Measurements from ENCODE around the gene ZNF22. TPM values are rescaled to one million over a fixed set of nuclear protein-coding genes. Genes with fewer than 3 reads are reported as not detected.
"Not testable (repeated sequence)": the region's sequence is repeated elsewhere in the genome, so short reads cannot be mapped to it uniquely, and the experiment has no call there.

The ZNF22 gene
- total RNA-seq, 1 donor from 2014 or later = 33.0 TPM

- no peak for DNase-seq (ENCODE audit: low read depth in 2 of 2)
Observed at GRCh38 chr10:45006276-45007030, 5.7 kb downstream of the ZNF22 start.

GRCh38 chr10:45008524-45009161 lies 7.9 kb downstream of the ZNF22 start:
- peak; percentile 78 to 89 for DNase-seq (ENCODE audit: low read depth in 2 of 2)

GRCh38 chr10:45014557-45014956 lies 13.8 kb downstream of the ZNF22 start:
- not testable (repeated sequence) for DNase-seq (ENCODE audit: low read depth in 2 of 2)

- no peak for DNase-seq (ENCODE audit: low read depth in 2 of 2)
Observed at GRCh38 chr10:45015590-45015989, 14.9 kb downstream of the ZNF22 start.

- DNase-seq (ENCODE audit: low read depth in 2 of 2) = no peak
Observed at GRCh38 chr10:45023426-45023825, 22.7 kb downstream of the ZNF22 start.

GRCh38 chr10:45034301-45034700 lies 33.6 kb downstream of the ZNF22 start:
- no peak for DNase-seq (ENCODE audit: low read depth in 2 of 2)

- no peak for DNase-seq (ENCODE audit: low read depth in 2 of 2)
Observed at GRCh38 chr10:45035673-45036072, 35.0 kb downstream of the ZNF22 start.

GRCh38 chr10:45040921-45041542 lies 40.3 kb downstream of the ZNF22 start:
- DNase-seq (ENCODE audit: low read depth in 2 of 2) = no peak

- DNase-seq (ENCODE audit: low read depth in 2 of 2) = no peak
Observed at GRCh38 chr10:45044290-45044689, 43.6 kb downstream of the ZNF22 start.

- DNase-seq (ENCODE audit: low read depth in 2 of 2) = no peak
Observed at GRCh38 chr10:45050551-45051235, 50.0 kb downstream of the ZNF22 start.

GRCh38 chr10:45052700-45053099 lies 52.0 kb downstream of the ZNF22 start:
- DNase-seq (ENCODE audit: low read depth in 2 of 2) = no peak

GRCh38 chr10:45053569-45054100 lies 52.9 kb downstream of the ZNF22 start:
- no peak for DNase-seq (ENCODE audit: low read depth in 2 of 2)

Other genes with a start within 250 kb of the ZNF22 start
- gene TMEM72, start 89.6 kb upstream of the ZNF22 start, total RNA-seq = not detected in 2 replicates
- gene RASSF4, start 41.1 kb upstream of the ZNF22 start, total RNA-seq = 13.1 and 23.3 TPM in 2 replicates
- 122 and 133 TPM in 2 replicates for gene DEPP1, start 22.1 kb upstream of the ZNF22 start, total RNA-seq